Stimulated activated CD4-positive, alpha-beta T cell treated with anti-CD3 and anti-CD28 coated beads, Interleukin-1b, Interleukin-23, amount 100 ng/mL, for 24 hours (primary cell): ENCODE data around the gene PRKCE.

Source experiments
- DNase-seq, 4 experiments: peaks; one replicate each; pipeline ENCODE4 v3.0.0-alpha.2; 2020; ENCODE audit warnings: low read depth in 4 of 4, low spot score in 1 of 4

Gene PRKCE

DNA sequence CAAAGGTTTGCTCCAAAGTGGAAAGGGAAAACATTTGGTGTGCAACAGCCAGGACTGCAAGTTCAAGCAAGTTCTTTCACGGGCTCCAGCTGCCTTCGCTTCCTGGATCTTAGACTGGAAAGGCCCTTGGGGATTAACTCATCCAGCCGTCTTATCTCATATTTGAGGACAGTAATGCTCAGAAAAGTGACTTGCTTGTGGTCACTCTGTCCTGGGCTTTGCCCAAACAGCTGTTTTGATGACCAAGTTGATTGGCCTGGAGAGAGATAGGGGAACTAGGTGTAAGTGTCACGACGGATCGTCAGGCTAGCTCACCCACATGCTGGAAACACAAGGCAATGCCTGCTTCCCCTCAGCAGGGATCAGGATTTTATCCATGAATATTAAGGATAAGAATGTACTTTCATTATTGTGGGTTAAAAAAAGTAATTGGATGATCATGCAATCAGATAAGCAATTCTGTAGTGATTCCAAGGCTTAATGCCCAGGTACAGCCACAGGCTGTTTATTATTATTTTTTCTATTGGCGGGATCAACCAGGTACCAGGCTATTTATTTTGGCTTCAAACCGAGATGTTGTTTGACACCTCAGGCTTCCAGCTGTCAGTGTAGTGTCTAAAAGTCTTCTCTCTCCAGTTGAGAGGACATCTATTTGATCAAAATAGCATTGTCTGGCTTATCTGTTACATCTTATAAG, 483.2 kb downstream of the PRKCE start:
- DNase-seq = no peak

- no peak for DNase-seq
Observed at GRCh38 chr2:46135228-46135855, 483.9 kb downstream of the PRKCE start.

GRCh38 chr2:46135958-46136357, 484.5 kb downstream of the PRKCE start:
- no peak for DNase-seq

GRCh38 chr2:46136481-46136880, 485.0 kb downstream of the PRKCE start:
- no peak for DNase-seq

- DNase-seq = no peak
Observed at GRCh38 chr2:46136953-46137352, 485.5 kb downstream of the PRKCE start.

DNA sequence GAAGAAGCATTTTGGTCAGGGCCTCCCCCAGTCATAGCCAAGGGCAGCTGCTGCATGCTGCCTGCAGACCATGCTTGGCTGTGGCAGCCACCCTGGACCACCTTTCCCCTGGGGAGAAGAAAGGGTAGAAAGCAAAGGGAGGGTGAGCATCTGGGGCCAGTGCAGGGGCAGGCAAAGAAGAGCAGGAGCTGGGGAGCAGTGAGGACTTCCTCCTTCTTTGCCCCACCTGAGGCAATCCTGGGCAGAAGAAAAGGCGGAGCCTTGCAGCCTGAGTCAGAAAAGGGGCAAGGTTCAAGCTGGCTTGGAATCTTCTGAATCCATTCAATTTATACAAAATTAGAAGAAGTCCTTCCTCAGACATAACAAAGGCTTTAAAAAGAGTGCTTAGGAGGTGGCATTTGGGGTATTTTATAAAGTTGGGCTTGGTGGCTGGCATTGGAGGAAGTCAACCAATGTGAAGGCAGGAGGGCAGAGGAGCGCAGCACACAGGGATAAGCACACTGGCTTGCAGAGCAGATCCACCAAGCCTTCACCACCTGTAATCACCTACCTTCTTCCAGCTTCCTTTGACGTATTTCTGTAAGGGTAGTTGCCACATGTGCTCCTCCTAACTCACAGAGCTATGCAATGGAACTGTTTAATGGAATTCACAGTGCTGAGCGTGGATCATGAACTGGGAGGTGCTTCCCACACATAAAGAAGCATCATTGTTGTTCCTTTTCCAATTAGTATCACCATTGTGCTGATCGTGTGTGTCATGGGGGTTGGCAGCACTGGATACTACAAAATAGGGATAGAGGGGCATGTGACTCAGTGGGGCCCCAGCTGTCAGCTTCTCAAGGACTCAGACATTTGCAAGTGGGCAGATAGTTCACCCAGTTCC, 491.3 kb downstream of the PRKCE start:
- DNase-seq = no peak

DNA sequence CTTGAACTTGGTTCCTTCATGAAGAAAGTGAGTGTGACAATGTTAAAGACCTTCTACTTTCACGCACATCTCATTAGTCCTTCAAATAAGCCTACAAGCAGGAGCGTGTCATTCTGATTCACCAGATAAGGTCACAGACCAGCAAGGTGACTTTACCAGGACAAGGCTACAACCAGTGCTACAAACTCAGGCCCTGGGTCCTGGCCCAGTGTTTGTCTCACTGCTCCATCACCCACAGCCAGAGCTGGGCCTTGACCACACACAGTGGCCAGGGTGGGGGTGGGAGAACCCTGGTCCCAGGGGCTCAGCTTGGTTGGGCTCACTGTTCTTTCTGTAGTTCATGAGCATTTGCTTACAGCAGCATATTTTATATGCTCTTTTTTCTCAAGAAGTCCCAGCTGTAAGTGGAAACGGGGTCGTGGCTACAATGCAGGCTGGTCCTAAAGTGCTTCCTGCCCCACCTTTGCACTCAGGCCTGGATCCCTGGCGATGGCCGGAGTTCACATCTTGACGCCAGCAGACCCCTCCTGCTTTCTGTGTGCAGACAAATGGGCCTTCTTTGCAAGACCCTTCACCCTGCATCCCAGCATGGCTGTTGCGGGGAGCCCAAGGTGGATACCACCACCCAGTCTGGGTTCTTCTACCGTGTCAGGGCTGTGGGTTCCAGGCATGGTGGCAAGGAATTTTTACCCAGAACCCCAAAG, 492.1 kb downstream of the PRKCE start:
- DNase-seq = no peak

GRCh38 chr2:46144133-46144800, 492.8 kb downstream of the PRKCE start:
- DNase-seq = no peak

DNA sequence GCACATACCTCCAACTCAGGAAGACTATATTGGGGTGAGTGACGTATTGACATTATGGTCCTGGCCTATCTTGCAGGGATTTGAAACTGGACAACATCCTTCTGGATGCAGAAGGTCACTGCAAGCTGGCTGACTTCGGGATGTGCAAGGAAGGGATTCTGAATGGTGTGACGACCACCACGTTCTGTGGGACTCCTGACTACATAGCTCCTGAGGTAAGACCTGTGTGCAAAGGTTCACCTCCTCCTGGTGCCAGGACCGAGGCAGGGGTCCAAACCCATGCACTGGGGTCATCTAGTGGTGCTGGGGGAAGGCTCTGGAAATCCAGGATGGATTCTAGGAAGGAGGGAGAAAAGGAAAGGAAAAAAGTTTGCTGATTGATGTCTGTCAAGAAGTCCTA, 493.5 kb downstream of the PRKCE start:
- no peak for DNase-seq

GRCh38 chr2:46145840-46146239, 494.4 kb downstream of the PRKCE start:
- DNase-seq = no peak

DNA sequence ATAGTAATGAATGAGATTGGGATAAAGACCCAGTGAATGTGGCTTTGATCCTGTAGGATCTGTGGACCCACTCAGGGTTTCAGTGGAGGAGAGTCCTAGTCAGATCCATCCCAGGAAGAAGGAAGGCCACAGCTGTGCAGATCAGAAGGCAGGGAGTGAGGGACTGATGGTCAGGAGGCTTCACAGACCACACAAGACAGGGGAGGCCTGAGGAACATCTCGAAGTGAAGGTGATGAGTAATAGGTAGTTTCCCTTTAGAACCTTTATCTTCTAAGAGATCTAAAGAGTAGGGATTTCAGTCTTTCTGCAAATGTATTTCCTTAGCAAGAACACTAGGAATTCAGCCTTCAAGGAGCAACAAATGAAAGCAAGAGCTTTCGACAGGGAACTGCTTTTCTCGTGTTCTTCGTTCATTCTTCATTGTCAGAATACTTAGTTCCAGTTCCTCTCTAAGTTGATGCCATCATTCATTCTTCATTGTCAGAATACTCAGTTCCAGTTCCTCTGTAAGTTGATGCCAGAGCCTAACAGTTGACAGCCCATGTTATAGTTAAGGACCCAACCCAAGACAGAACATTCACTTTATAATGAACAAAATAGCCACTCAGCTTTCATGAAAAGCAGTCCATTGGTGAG, 495.5 kb downstream of the PRKCE start:
- DNase-seq = no peak

GRCh38 chr2:46147626-46148368, 496.3 kb downstream of the PRKCE start:
- DNase-seq = no peak

DNA sequence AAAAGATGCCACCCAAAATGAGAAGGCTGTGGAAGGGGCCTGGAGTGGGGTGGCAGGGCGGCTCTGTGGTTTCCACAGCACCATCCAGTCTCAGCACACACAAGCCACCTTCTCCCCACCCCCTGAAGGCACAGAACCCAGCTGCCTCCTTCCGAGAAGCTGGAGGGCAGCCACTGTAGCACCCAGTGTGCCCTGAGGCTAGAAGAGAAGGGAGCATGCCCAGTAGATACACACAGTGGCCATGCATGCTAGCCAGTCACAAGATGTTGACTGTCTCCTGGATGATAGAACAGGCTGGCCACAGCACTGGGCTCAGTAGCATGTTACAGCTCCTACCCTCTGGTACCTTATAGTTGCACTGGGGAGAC, 496.9 kb downstream of the PRKCE start:
- DNase-seq = no peak

DNA sequence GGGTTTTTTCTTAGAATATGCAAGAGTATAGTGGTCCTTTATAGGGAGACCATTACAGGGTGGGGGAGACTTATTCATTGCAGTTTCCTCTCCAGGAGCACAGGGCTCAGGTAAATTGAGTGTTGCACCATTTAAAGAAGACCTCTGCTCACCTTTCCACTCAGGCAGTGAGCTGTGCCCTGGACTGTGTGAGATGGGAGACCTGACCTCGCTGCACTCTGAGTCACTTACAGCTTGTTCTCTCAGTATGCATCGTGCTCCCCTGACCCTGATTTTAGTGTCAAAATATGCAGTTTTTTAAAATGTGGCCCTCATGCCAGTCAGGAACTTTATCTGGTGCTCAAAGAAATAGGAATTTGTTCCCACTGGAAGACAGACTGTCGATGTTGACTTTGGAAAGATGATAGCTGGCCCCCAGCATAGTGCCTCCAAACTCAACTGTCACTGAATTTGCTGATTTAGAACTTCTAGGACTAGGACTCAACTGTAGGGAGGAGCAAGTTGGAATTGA, 499.0 kb downstream of the PRKCE start:
- no peak for DNase-seq

DNA sequence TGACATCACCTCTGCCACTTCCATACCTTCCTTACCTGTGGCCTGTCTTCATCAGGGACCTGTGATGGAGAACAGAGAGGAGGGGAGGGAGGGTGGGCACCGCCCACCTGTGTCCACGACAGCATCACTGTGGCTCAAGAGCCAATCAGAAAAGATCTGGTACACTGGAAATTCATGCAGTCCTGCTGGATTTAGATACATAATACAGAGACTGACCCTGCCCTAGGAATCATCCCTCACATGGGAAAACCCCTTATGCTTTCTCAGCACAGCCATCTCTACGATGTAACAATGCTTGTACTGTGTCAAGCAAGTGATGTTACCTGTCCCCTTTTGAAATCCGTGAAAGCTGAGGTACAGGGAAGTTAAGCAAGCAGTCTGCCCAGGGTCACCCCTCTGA, 500.1 kb downstream of the PRKCE start:
- DNase-seq = no peak

DNA sequence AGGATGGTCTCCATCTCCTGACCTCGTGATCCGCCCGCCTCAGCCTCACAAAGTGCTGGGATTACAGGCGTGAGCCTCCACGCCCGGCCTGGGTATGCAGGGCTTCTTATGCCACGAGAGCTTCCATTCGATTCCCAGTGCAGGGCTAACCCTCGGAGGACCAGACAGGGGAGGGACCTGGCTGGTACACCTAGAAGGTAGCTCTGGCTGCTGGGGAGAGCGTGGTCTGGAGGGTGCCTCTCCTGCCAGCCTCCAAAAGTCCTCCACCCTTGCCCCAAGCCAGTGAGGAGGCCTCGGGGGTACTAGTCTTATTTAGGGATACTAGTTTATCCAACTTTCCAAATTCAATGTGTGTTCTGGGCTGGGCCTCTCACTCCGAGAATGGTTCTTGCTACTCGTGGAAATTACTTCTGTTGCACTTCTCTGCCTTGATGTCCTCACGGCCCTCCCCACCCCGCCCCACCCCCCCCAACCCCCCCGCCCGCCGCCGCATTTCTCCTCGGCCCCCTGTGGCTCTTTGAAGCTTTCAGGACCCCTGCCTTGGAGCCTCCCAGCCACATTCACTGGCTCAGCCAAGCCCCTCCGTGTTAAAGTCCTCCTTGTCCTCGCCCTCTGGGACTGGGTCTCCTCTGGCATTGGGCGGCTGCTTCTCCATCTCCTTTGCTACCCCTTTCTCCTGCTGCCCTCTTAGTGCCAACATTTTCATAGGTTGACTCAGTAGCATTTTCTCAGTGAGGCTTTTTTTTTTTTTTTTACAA, 502.7 kb downstream of the PRKCE start:
- no peak for DNase-seq

DNA sequence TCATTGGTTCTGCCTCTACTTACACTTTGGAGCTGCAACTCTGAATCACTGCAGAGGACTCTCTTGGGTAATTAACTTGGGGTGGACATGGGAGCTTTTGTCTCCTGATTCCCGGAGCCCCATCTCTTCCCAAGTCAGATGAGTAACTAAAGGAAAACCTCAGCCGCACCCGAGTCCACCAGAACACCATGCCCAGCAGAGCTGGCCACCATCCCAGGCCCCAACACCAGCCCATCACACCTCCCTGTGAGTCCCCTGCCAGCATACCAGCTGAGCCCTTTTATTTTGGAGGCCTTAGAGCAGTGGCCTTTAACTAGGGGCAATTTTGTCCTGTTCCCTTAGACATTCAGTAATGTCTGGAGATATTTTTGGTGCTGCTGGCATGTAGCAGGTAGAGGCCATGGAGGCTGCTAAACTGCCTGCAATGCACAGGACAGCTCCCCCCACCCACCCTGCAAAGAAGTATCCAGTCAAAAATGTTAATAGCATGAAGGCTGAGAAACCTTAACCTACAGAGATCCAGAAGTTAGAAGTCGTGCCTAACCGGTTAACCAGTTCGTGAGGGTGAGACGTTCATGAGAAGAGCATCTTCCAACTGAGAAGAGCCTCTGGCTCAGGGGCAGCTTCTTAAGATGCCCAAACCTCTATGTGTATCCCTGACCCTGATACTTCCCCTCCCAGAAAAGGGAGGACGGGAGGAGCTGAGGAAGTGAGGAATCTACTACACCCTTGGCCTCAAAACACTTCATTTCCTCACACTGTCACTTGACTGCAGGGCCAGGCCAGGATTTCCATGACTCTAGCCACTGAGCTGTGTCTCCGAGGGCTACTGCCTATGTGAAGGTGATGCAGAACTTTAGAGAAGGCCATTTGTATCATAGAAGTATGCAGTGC, 505.8 kb downstream of the PRKCE start:
- no peak for DNase-seq

GRCh38 chr2:46157966-46158310, 506.5 kb downstream of the PRKCE start:
- DNase-seq = no peak
